ENCODE measurements around the gene GSKIP.

GSKIP gene

DNA sequence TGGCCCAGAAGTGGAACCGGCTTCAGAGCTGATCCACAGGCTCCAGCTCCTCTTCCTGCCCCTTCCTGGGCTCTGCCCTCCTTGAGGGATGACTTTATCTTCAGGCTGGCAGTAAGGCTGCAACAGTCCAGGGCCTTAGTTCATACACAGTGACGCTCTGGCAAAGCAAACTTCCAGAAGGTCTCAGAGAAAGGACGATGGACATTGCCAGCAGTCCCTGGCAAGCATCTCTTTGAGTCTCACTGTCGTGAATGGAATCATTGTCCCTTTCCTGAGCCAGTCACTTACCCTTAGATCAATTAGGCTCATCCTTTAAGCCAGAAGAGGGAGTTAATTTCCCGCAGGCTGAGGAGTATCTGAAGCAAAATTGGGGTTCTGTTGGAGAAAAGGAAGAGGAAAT, 37.2 kb downstream of the GSKIP start:
- Histone ChIP-seq H3F3A (ENCODE audit: insufficient read depth) (no peaks in the 10 kb centered on the region), H3K36me3 (ENCODE audit: low read length) (no peaks in the 10 kb centered on the region), H3K4me3 (ENCODE audit: insufficient read depth, low read length, poor library complexity, severe bottlenecking) (no peak overlapping the region), H2AFZ (ENCODE audit: low read depth, low read length, severe bottlenecking) (no peak overlapping the region), H3K9ac (ENCODE audit: low read length) (no peak overlapping the region), H3K27me3 (ENCODE audit: low read length) (no peaks in the 10 kb centered on the region), H3K27ac (ENCODE audit: low read depth, low read length) (no peak overlapping the region), H3K9me3 (ENCODE audit: insufficient read depth, low read length) (no peaks in the 10 kb centered on the region), H3K79me2 (ENCODE audit: insufficient read depth, low read length) (no peaks in the 10 kb centered on the region), H4K20me1 (ENCODE audit: low read depth, low read length) (no peaks in the 10 kb centered on the region), H3K9me2 (replicated peaks; ENCODE audit: insufficient read depth, low read length) (no peaks in the 10 kb centered on the region), H3K4me2 (ENCODE audit: low read depth, low read length, poor library complexity, severe bottlenecking) (no peak overlapping the region)
- TF ChIP-seq EZH2phosphoT487 (conservative IDR thresholded peaks at IDR 0.05; ENCODE audit: low read length): no peak
- TF ChIP-seq, protein P1, sequence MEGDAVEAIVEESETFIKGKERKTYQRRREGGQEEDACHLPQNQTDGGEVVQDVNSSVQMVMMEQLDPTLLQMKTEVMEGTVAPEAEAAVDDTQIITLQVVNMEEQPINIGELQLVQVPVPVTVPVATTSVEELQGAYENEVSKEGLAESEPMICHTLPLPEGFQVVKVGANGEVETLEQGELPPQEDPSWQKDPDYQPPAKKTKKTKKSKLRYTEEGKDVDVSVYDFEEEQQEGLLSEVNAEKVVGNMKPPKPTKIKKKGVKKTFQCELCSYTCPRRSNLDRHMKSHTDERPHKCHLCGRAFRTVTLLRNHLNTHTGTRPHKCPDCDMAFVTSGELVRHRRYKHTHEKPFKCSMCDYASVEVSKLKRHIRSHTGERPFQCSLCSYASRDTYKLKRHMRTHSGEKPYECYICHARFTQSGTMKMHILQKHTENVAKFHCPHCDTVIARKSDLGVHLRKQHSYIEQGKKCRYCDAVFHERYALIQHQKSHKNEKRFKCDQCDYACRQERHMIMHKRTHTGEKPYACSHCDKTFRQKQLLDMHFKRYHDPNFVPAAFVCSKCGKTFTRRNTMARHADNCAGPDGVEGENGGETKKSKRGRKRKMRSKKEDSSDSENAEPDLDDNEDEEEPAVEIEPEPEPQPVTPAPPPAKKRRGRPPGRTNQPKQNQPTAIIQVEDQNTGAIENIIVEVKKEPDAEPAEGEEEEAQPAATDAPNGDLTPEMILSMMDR (IDR thresholded peaks at IDR 0.05; ENCODE audit: insufficient read depth, low read length, poor library complexity, severe bottlenecking): no peak

DNA sequence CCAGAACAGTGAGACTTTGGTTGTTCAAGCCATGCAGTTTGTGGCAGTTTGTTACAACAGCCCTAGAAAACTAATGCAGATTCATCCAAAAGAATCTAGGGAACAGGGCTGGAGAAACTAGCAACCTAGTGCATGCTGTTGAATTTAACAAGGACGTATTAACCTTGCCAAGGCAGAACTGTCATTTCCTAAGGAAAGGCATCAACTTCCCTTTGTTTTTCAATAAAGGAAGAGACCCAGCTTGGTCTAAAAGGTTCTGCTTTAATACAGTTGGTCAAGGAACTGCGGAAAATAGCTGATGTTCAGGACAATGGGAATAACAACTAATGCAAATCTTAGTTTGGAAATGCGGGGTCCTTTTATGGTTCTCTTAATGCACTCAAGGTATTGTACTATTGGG, 40.1 kb downstream of the GSKIP start:
- Histone ChIP-seq H4K20me1 (ENCODE audit: low read depth, low read length) (no peaks in the 10 kb centered on the region), H3K4me2 (ENCODE audit: low read depth, low read length, poor library complexity, severe bottlenecking) (no peak overlapping the region), H3K27me3 (ENCODE audit: low read length) (no peaks in the 10 kb centered on the region), H3K36me3 (ENCODE audit: low read length) (no peaks in the 10 kb centered on the region), H3K9ac (ENCODE audit: low read length) (no peak overlapping the region), H3F3A (ENCODE audit: insufficient read depth) (no peaks in the 10 kb centered on the region), H3K79me2 (ENCODE audit: insufficient read depth, low read length) (no peaks in the 10 kb centered on the region), H3K9me3 (ENCODE audit: insufficient read depth, low read length) (no peaks in the 10 kb centered on the region), H2AFZ (ENCODE audit: low read depth, low read length, severe bottlenecking) (no peak overlapping the region), H3K9me2 (replicated peaks; ENCODE audit: insufficient read depth, low read length) (no peaks in the 10 kb centered on the region), H3K27ac (ENCODE audit: low read depth, low read length) (no peak overlapping the region), H3K4me3 (ENCODE audit: insufficient read depth, low read length, poor library complexity, severe bottlenecking) (no peak overlapping the region)
- TF ChIP-seq EZH2phosphoT487 (conservative IDR thresholded peaks at IDR 0.05; ENCODE audit: low read length): no peak
- TF ChIP-seq, protein P1 (IDR thresholded peaks at IDR 0.05; ENCODE audit: insufficient read depth, low read length, poor library complexity, severe bottlenecking): no peak

- no peaks in the 10 kb centered on the region for H4K20me1 ChIP-seq (ENCODE audit: low read depth, low read length)
- H3K36me3 ChIP-seq (ENCODE audit: low read length): no peaks in the 10 kb centered on the region
- no peak overlapping the region for H3K4me2 ChIP-seq (ENCODE audit: low read depth, low read length, poor library complexity, severe bottlenecking)
- H3K9me2 ChIP-seq (replicated peaks; ENCODE audit: insufficient read depth, low read length): no peaks in the 10 kb centered on the region
- H3K9ac ChIP-seq (ENCODE audit: low read length): no peak overlapping the region
- TF ChIP-seq, protein P1 (IDR thresholded peaks at IDR 0.05; ENCODE audit: insufficient read depth, low read length, poor library complexity, severe bottlenecking): no peak
- no peak for TF ChIP-seq EZH2phosphoT487 (conservative IDR thresholded peaks at IDR 0.05; ENCODE audit: low read length)
- no peak overlapping the region for H3K4me3 ChIP-seq (ENCODE audit: insufficient read depth, low read length, poor library complexity, severe bottlenecking)
- H2AFZ ChIP-seq (ENCODE audit: low read depth, low read length, severe bottlenecking): no peak overlapping the region
- H3K27ac ChIP-seq (ENCODE audit: low read depth, low read length): no peak overlapping the region
- no peaks in the 10 kb centered on the region for H3F3A ChIP-seq (ENCODE audit: insufficient read depth)
- H3K9me3 ChIP-seq (ENCODE audit: insufficient read depth, low read length): no peaks in the 10 kb centered on the region
- H3K79me2 ChIP-seq (ENCODE audit: insufficient read depth, low read length): no peaks in the 10 kb centered on the region
- H3K27me3 ChIP-seq (ENCODE audit: low read length): no peaks in the 10 kb centered on the region
Observed at GRCh38 chr14:96405677-96406076, 42.4 kb downstream of the GSKIP start.
